NCI-H510A treated with DMSO at 0.1 percent for 48 hours (cell line): Measurements from ENCODE around the gene SPOP.
"Not testable (repeated sequence)": the region's sequence is repeated elsewhere in the genome, so short reads cannot be mapped to it uniquely, and the experiment has no call there.

Experiments used
- DNase-seq: peaks from one replicate; lab custom pipeline; 2025; lab: John Stamatoyannopoulos, UW

Gene SPOP

DNA sequence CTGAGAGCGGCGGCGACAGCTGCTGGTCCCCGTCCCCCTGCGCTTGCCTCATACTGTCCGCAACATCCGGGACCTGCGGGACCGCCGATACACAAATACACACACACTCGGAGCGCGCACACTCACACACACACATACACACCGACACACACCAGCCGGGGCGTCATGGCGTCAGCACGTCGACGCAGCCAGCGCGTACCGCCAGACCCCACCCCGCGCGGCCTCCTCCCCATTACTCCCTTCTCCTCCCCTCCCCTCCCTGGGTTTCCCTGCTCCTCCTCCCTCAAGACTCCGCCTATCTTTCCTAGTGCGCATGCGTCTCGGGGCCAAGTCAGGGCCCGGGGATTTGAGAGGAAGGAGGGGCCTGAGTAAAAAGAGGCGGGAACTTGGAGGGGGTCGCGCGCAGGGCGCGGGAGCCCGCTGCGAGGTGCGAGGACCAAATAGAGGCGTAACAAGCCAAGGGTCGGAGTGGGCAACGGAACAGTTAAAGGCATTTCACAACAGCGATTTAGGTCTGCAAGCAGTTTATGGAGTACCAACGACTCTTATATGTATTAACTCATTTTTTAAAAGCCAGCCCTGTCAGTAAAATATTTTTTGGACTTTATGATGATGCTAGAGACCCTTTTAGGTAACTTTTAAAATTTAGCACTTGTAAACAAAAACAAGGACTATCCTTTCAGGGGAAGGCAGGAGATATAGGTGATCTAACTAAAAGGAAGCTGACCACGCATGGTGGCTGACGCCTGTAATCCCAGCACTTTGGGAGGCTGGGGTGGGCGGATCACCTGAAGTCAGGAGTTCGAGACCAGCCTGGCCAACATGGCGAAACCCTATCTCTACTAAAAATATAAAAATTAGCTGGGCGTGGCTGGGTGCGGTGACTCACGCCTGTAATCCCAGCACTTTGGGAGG, at the start of gene SPOP:
Gene SPOP, minus strand, starts transcription at position 165 of the 915 bp plus-strand sequence. CDS start 55,287 bp downstream, outside the sequence.
- DNase-seq, result peak; percentile 98

DNA sequence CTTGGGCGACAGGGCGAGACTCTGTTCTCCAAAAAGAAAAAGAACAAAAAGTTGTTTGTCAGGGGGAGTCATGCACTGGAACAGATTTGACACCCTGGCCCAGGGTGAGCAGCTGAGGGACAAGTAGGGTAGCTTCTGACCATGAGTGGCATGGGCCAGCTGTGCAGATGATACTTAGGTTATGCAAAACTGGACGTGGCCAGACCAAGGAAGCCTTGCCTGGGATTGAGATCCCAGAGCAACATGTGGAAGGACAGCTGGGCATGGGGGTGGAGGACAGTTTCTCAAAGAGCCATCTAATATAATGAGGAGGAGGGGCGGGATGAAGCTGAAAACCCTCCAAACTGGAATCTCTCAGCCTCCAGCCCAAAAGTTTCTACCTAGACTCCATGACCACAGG, 49.5 kb upstream of the SPOP start:
- DNase-seq, result no peak

DNA sequence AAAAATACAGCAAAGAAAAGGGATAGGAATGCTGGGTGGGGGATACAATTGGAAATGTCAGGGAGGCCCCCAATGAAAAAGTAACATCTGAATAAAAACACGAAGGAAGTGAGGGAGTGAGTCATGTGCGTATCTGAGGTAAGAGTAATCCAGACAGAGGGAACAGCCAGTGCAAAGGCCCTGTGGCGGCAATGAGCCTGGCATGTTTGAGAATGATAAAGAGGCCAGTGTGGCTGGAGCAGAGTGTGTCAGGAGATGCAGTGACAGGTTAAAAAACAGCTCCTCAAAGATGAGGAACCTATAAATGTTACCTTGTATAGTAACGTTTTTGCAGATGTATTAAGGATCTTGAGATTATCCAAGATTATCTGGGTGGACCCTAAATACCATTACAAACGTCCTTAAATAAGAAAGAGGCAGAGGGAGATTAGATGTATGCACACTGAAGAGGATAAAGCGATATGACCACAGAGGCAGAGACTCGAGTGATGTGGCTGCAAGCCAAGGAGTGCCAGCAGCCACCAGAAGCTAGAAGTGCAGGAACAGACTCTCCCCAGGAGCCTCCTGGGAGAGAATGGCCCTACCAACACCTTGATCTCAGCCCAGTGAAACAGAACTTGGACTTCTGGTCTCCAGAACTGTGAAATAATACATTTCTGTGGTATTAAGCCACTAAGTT, 47.7 kb upstream of the SPOP start:
- no peak for DNase-seq

DNA sequence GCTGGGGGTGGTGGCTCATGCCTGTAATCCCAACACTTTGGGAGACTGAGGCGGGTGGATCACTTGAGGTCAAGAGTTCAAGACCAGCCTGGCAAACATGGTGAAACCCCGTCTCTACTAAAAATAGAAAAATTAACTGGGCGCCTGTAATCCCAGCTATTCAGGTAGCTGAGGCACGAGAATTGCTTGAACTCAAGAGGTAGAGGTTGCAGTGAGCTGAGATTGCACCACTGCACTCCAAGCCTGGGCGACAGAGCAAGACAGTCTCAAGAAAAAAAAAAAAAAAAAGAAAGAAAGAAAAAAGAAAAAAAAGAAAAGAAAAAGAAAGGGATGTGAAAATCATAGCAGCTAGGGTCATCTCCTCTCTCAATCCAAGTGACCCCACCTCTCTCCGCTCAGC, 46.7 kb upstream of the SPOP start:
- DNase-seq, result not testable (repeated sequence)

DNA sequence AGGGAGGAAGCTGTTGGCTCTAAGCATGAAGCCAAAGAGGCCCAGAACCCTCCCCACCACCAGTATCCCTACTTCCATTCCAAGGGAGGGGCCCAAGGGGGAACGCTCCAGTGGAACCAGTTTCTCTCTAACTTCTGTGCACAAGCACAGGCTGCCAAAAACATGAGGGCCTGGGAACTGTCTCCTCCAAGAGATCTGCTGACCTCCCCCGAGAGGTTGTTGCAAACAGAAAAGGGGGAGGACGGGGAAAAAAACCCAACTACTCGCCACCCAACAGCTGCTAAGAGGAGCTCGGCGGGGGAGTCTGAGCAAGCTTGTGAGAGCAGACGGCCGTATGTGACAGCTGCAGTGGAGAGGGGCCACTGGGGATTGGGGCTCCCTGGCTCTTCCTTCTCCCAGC, 45.5 kb upstream of the SPOP start:
- DNase-seq, result no peak

DNA sequence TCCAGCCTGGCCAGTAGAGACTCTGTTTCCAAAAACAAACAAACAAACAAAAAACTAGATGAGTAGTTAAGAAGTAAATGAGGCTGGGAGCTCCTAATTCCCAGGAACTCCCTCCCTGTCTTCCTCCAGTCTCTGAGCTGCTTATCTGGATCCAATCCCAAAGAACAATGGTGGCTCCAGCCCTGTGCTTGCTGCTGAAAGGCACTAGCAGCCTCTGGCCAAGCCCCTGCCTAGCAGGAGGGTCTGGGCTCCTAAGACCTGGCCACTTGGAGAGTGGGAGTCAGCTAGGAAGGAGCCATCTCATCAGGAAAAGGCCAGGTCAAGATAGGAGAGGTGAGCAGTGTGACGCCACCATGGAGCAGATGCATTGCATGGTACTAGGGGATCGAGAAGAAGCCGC, 44.2 kb upstream of the SPOP start:
- DNase-seq, result no peak

DNA sequence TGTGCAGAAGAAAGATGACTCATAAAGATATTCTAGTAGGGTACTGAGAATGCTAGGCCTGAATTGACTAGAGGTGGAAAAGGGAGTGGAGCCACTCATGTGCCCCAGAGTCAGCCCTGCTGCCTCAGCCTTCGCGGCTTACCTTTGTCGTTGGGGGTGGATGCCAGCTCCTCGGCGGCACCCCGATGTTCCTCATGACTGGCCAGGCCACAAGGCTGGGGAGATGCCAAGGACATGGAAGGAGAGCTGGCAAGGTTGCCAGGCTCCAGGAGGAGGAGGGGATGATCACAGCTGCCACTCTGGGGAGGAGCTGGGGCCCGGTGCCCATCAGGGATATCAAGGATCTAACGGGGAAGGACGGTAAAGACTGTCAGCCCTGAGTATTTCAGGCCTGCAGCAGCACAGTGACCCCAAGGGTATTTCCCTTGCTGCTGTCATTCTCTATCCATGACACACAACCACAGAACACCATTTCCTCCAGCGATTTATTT, 39.5 kb upstream of the SPOP start:
- DNase-seq, result no peak

DNA sequence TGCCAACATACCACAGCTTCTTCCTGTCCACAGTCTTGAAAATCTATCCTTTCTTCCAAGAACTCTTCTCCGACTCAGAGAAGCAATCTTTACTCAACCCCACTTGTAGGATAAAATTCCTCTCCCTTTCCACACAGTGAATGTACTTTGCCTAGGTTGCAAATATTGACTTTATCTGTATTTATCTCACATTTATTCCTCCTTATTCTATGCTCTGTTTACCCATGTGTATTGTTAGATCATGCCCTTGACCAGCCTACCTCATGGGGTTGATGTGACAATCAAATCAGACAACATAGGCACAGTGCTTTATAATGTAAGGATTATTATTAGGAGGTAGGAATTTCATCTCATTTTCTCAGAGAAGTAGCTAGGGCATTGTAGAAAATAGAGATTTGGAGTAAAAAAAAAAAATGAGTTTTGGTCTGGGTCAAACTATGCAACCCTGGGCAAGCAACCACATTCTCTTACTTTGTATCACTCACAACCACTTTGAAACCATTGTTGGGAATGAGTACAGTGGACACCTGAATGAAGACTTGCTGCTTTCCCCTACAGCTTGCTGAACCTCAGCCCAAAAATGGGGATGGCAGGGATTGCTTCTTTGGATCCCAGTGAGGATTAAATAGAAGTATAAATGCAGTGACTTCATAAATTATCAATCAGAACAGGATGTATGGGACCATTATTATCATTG, 38.9 kb upstream of the SPOP start:
- no peak for DNase-seq

DNA sequence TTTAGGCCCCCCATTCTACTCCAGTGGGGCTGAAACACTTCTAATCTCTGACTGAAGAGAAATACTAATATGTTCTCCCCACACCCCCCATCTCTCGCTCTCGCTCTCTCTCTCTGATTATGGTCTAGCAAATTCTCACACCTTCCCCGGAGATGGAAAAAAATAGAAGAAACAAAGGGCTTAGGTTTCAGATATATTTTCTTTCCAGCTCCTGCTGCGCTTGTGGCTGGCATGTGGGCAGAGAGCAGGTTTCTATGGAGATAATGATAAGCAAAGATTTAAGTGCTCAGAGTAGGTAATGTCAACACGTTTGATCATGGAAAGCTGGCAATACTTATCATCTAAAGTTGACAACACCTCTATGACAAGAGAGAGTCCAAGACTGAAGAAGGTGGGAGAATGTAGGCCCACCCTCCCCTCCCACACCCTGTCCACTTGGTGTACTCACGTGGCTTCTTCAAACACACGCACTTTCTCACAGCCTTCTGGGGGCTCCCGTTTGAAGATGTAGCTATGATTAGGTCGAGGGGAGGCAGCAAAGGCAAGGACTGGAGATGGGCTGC, 37.9 kb upstream of the SPOP start:
- DNase-seq, result no peak

DNA sequence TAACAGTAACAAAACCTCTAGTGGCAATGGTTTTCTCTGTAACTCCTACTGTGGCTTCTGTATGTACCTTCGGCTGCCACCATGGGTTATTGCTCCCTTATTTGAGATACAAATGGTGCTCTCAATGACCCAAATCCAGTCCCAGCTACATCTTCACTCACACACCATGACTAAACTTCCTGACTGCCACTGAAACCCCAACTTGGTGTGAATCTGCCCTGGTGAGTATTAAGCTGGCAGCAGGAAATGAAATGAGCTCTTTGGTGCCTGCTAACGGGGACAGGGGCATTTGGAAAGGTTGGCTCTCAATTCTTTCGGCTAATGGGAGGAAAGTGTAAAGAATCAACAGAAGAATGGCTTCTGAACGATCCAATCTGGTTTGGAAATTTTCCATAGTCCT, 37.3 kb upstream of the SPOP start:
- no peak for DNase-seq

DNA sequence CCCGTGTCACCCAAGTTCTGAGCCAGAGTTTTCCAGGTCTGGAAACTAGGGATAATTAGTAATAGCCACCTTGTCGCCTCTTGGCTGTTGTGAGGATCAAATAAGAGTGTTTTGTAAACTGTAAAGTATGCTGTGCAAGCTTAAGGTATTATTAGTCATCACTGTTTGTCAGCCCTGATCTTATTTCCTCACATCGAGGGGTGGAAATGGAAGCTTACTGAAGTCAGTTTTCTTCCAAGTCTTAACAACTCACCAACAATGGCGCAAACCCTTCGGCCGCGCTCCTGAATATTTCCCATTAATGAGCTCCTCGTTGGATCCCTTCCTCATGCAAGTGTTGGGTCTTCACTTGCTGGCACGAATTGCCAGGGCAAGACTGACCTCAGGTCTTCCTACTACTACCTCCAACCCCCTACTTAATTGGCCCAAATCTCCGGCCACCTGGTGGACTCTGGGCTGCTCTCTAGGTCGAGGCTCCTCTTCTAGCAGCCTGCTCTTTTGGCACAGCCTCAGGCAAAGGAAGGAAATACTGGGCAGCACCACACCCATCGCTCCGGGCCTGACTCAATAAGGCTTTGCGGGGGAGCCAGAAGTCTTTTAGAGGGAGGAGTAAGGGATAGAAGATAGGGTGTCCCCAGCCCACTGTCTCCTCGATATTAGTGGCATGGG, 30.8 kb upstream of the SPOP start:
- no peak for DNase-seq

DNA sequence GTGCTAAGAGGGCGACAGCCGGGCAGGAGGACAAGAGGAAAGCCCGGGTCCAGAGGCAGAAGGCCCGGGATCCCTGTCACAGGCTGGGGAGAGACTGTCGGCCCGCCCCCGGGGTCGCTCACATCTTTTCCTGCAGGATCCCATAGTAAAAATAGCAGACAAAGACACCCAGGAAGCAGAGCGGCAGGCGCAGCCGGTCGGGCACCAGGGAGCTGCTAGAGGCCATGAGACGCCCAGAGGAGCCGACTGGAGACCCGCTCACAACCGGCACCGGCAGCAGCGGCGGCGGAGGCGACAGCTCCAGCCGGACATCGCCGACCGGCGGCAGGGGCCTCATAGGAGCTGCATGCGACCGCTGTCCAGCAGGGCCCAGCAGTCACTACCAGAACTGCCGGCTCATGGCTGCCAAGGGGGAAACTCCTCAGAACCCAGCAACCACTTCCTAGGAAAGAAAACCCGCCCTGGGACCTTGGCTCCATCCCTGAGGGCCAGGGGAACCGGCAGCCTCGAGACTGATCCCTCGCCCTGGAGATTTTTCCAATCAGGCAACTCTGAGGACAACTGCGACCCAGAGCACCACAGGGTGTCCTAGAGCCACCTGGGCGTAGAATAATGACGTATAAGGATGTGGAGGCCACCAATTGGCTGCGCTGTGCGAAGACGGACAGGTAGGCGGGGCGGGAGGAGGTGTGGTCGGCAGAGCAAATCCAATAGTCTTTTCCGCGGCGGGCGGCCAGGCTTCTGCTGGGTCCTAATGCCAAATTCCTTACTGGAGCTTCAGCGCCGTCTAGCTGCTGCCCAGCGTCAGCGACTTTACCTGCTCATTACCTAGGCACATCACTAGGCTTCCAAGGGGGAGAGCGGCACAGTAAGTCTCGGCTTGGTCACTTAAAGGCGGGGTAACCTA, 30.0 kb upstream of the SPOP start, which contains the start of gene SLC35B1:
Gene SLC35B1, minus strand, starts transcription at position 357 of the 907 bp plus-strand sequence. Its CDS starts 131 bp downstream, at position 226.
- peak; percentile 99 for DNase-seq

DNA sequence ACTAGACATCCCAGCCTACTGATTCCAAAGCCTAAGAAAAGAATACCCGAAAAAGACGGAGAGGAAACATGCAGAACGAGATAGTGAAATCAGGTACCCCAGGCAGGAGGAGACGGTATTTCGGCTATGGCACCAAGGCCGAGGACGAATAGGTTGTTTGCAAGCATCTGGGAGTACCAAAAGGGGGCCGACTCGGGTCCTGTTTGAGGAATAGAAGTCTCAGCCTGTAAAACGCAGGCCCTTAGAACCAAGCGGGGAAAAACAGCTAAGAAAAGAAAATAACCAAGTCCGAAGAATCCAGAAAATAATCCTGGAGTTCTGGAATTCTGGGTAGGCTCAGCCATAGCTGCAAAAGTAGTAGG, 29.3 kb upstream of the SPOP start:
- no peak for DNase-seq

DNA sequence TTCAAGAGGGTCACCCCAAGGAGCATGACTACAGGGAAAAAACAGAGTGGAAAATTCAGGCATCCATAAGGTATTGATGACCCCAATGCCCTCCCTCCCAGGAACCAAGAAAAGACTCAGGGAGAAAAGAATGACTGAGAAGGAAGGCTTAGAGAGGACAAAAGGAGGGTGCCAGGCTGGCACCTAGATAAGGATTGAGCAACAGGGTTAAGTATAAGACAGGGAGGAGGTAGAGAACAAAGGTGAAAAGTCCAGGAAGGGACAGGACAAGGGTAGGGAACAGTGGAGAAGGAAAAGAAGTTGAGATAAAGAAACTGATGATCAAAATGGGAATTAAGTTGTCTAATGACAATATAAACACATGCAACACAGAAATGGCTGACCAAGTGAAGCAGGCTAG, 27.4 kb upstream of the SPOP start:
- no peak for DNase-seq

DNA sequence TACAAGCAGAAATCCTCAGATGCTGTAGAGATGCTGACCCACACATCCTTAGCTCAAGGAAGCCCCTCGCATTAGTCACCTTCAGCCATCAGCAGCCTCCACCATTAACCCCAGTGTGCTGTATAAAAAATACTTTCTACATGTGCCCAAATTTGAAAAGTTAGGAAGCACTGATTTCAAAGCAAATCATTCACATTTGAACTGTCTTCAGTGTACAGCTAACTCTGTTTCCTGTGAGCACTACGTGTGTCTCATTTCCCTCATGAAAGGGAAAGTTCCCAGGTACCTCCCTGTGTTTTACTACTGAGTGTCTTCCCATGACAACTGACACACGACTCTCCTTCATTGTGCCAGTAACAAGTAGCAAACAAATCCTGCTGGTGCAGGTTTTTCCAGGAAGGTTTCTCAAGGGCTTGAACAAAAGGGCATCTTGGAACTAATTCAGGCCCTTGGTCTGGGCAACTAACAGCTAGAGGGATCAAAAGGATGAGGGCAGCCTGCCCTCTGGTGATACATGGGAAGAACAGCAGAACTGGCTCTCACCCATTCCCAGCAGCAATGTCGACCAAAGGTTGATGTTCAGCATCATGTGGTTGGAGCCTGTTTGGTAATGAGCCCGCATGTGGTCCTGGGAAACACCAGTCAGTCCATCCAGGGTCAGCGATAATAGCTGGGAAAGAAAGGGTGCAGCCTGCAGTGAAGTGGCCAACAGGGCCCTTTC, 25.8 kb upstream of the SPOP start:
- peak; percentile 13 for DNase-seq

DNA sequence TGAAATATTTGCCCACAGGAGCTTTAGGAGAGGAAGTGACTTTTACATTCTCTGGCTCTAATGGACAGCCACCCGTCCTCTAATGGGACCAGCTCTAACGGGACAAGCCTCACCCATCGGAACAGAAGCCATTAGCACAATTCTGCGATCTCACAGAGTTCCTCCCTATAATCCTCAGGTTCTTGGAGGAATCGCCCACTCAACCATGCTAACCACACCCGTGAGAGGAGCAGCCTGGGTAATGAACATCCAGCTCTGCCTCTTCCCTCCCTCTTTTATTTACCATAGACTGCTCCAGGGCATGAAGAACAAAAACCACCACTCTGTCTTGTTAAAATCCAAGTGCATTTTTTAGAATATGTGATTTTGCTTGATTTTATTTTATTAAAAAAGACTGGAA, 23.1 kb upstream of the SPOP start:
- no peak for DNase-seq

DNA sequence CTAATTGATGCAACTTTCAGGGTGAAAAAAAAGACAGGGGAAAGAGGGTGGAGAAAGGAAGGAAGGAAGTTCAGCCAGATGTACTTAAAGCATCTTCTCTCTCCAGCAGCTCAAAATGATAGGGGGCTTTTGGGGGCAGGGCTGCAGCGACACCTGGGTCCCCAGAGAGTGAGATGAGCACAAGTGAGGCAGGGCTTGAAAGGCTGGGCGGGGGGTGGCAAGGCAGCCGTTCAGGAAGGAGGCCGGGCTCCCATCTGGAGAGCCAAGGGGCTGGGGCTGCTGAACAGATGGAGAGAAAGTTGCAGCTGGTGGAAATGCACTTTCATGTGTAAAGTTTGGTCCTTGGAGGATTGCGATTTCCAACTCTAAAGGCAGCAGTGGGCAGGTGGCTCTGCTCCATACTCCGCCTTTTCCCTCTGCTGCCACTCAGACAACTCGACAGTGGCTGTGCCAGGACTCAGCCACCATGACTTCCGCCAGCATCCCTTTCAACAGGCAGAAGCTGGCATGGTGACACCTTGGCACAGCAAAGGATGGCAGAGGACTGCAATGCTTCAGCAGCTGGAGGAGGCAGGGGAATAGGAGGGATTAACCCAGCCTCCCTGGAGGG, 22.2 kb upstream of the SPOP start:
- no peak for DNase-seq

DNA sequence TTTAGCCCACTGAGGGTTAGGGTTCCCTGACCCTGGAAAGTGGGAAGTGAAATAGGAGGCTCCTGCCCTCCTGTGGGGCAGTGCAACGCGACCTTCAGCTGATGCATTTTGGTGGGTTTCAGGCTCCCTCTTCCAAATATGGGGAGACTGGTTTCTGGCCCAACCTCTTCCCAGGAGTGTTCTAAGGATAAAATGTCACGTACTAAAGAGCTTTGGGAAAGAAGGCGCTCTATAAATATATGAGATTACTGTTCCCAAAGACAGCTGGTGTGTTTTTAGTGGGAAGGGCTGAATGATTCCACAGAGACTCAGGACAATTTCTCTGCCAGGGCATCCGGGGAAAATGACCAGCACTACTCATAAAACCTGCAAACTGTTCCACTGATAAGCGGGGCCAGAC, 20.1 kb upstream of the SPOP start:
- no peak for DNase-seq

DNA sequence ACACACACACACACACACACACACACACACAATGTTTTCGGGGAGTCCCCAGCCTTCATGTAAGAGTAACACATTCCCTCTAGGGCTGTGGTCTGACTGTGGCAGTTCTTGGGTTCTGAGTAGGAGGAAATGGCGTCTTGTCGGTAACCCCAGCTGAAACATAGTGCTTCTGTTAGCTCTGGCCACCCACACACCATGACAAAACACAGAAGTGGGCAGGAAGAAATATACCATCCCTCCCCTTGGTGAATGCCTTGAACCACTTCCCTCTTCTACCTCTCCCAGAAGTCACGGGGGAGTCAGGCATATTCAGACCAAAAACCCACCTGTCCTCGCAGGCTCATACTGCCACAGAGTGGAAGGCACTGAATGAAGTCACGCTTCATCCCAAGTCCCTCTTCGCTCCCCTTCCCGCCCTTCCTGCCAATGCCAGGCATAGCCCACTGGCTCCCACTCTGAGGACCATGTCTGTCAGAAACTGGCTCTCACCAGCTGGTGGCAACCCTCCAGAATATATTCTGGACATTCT, 18.4 kb upstream of the SPOP start:
- no peak for DNase-seq
